ENCODE results near the gene CTDSP2. TPM values are rescaled to one million over a fixed set of nuclear protein-coding genes. Genes with fewer than 3 reads are reported as not detected.

CTDSP2 gene
- polyA plus RNA-seq, 2 of the 4 experiments (the other 2 are of a cell fraction), result 31.3 to 87.7 TPM

- Histone ChIP-seq H3K4me3 (no peak overlapping the region), H3K4me1 (peaks cover 6% of the 10 kb centered on the region; the same call in 2 of the 3 replicates), H3K9me3 (no peaks in the 10 kb centered on the region), H3K27ac (no peak overlapping the region), H3K4me2 (no peak overlapping the region)
- 85% methylated on average over 8 of the region's 8 CpGs for WGBS (ENCODE audit: missing lambda C conversion rate)
- DNase-seq (ENCODE audit: low read depth in 1 of 2, low spot score in 1 of 2), result no peak
- CTCF ChIA-PET, result interaction anchor here (0.9 to 1.1 kb wide), 2 partner anchors 35 to 38 kb away, joined by 3 to 4 read pairs; no protein-coding TSS in a partner anchor
- POLR2A ChIA-PET, result no interaction called here
- FAIRE-seq, result no peak
- ATAC-seq, result no peak
- TF ChIP-seq EP300 (IDR thresholded peaks at IDR 0.05) (no peak), FOSL2 (IDR thresholded peaks at IDR 0.05) (no peak), FOSL2 (CRISPR knock-in tag; IDR thresholded peaks at IDR 0.05) (no peak), GATA3 (IDR thresholded peaks at IDR 0.05; ENCODE audit: borderline replicate concordance) (no peak), MAFK (IDR thresholded peaks at IDR 0.05; ENCODE audit: partially characterized antibody) (no peak), ELK1 (IDR thresholded peaks at IDR 0.05; ENCODE audit: low read depth, low read length) (no peak), TFCP2L1 (CRISPR knock-in tag; IDR thresholded peaks at IDR 0.05) (no peak), SREBF2 (IDR thresholded peaks at IDR 0.05) (no peak), POLR2A (IDR thresholded peaks at IDR 0.05; ENCODE audit: low read length) (no peak), HOXA7 (CRISPR knock-in tag; IDR thresholded peaks at IDR 0.05) (no peak)
These were observed 23.4 kb upstream of the CTDSP2 start for GRCh38 chr12:57869927-57870318.

- no peak overlapping the region for H3K4me2 ChIP-seq
- TF ChIP-seq NR3C1 (IDR thresholded peaks at IDR 0.05) (no peak), CBX8 (IDR thresholded peaks at IDR 0.05) (no peak), FOSL2 (IDR thresholded peaks at IDR 0.05) (no peak), FOSL2 (CRISPR knock-in tag; IDR thresholded peaks at IDR 0.05) (no peak), CEBPB (IDR thresholded peaks at IDR 0.05) (no peak), CHD2 (IDR thresholded peaks at IDR 0.05; ENCODE audit: low read length, partially characterized antibody) (no peak), E2F6 (IDR thresholded peaks at IDR 0.05; ENCODE audit: borderline replicate concordance, low read depth) (no peak), USF2 (IDR thresholded peaks at IDR 0.05) (no peak), EHF (CRISPR knock-in tag; IDR thresholded peaks at IDR 0.05) (no peak), CTCF (IDR thresholded peaks at IDR 0.05) (no peak), JUN (IDR thresholded peaks at IDR 0.05) (no peak), TFCP2L1 (CRISPR knock-in tag; IDR thresholded peaks at IDR 0.05) (no peak), SREBF2 (IDR thresholded peaks at IDR 0.05) (no peak), RFX5 (IDR thresholded peaks at IDR 0.05) (no peak), RARB (CRISPR knock-in tag; IDR thresholded peaks at IDR 0.05) (no peak), REST (IDR thresholded peaks at IDR 0.05) (no peak), FOXS1 (CRISPR knock-in tag; IDR thresholded peaks at IDR 0.05) (no peak), HMGXB4 (CRISPR knock-in tag; IDR thresholded peaks at IDR 0.05; ENCODE audit: borderline replicate concordance) (no peak), HEYL (CRISPR knock-in tag; IDR thresholded peaks at IDR 0.05) (no peak)
- FAIRE-seq (no peak), DNase-seq (ENCODE audit: low read depth in 1 of 2, low spot score in 1 of 2) (no peak), ATAC-seq (no peak)
- no peaks in the 10 kb centered on the region for H3K9me3 ChIP-seq
- no peak overlapping the region for H3K4me3 ChIP-seq
- ChIA-PET CTCF (interaction anchor here (0.7 to 2.1 kb wide), 5 partner anchors 27 to 37 kb away, joined by 3 to 6 read pairs (median 3); no protein-coding TSS in a partner anchor), POLR2A (no interaction called here)
- WGBS (ENCODE audit: missing lambda C conversion rate), result 86% methylated on average over 11 of the region's 11 CpGs
- H3K4me1 ChIP-seq, result peaks cover 11% of the 10 kb centered on the region
- H3K27ac ChIP-seq, result peak overlapping the region in 1 of 2 experiments; percentile 5; a peak in 1 of 6 replicates
These were observed 22.9 kb upstream of the CTDSP2 start for GRCh38 chr12:57869298-57869926.
